ENCODE measurements around the gene FPGS. TPM values are rescaled to one million over a fixed set of nuclear protein-coding genes. Genes with fewer than 3 reads are reported as not detected.

The FPGS gene
- polyA plus RNA-seq, 2 of the 4 experiments (the other 2 are of a cell fraction), result 28.8 to 48.5 TPM

GRCh38 chr9:127801955-127802575, 617 bp upstream of the FPGS start:
- DNase-seq (ENCODE audit: low read depth in 1 of 2, low spot score in 1 of 2) (no peak), FAIRE-seq (no peak), ATAC-seq (peak; percentile 45 to 53; a peak in 5 of 6 replicates)
- POLR2A ChIA-PET, result interaction anchor here (0.6 to 0.9 kb wide), 3 partner anchors 9 to 16 kb away, joined by 3 to 6 read pairs (median 3); partner anchors contain the start of gene CDK9
- Histone ChIP-seq H3K4me1 (peaks cover 38% of the 10 kb centered on the region), H3K4me3 (peak overlapping the region; percentile 85), H3K9me3 (no peaks in the 10 kb centered on the region), H3K27ac (peak overlapping the region; percentile 93 to 96), H3K4me2 (peak overlapping the region; percentile 100)
- TF ChIP-seq ZFP36 (IDR thresholded peaks at IDR 0.05; ENCODE audit: borderline replicate concordance, partially characterized antibody) (no peak), POLR2A (IDR thresholded peaks at IDR 0.05; ENCODE audit: low read length) (no peak), HOXB5 (CRISPR knock-in tag; IDR thresholded peaks at IDR 0.05) (0 out of 2 replicates have a peak, but pooled peaks have one; percentile 22), POLR2AphosphoS2 (conservative IDR thresholded peaks at IDR 0.05; ENCODE audit: low read length) (no peak), CTCF (IDR thresholded peaks at IDR 0.05) (peak; percentile 20; the same call in 1 of the 3 replicates), MAZ (IDR thresholded peaks at IDR 0.05; ENCODE audit: borderline replicate concordance, low read depth, low read length) (no peak), HEYL (CRISPR knock-in tag; IDR thresholded peaks at IDR 0.05) (no peak), ZC3H11A (IDR thresholded peaks at IDR 0.05) (no peak), CBX8 (IDR thresholded peaks at IDR 0.05) (no peak), REST (IDR thresholded peaks at IDR 0.05) (no peak), PHF8 (IDR thresholded peaks at IDR 0.05; ENCODE audit: borderline replicate concordance, low read depth) (no peak), CEBPB (IDR thresholded peaks at IDR 0.05) (0 out of 4 replicates have a peak, but pooled peaks of 1 of the 2 experiments have one; percentile 33), FOXS1 (CRISPR knock-in tag; IDR thresholded peaks at IDR 0.05) (no peak)
- CTCF ChIA-PET, result interaction anchor here (0.9 to 8.5 kb wide), 7 partner anchors 9 to 120 kb away, joined by 3 to 63 read pairs (median 7); partner anchors contain the start of genes CDK9 and TOR2A
- WGBS (ENCODE audit: missing lambda C conversion rate), result 34% methylated on average over 10 of the region's 10 CpGs

- H3K4me1 ChIP-seq, result peaks cover 33% of the 10 kb centered on the region
- H3K9me3 ChIP-seq, result no peaks in the 10 kb centered on the region
- TF ChIP-seq HOXA7 (CRISPR knock-in tag; IDR thresholded peaks at IDR 0.05) (0 out of 2 replicates have a peak, but pooled peaks have one; percentile 46), ELK1 (IDR thresholded peaks at IDR 0.05; ENCODE audit: low read depth, low read length) (no peak), USF2 (IDR thresholded peaks at IDR 0.05) (no peak), HMGXB4 (CRISPR knock-in tag; IDR thresholded peaks at IDR 0.05; ENCODE audit: borderline replicate concordance) (no peak), RFX5 (IDR thresholded peaks at IDR 0.05) (no peak), MAFK (IDR thresholded peaks at IDR 0.05; ENCODE audit: partially characterized antibody) (no peak), FOSL2 (IDR thresholded peaks at IDR 0.05) (no peak), FOSL2 (CRISPR knock-in tag; IDR thresholded peaks at IDR 0.05) (no peak)
- peak overlapping the region; percentile 93 to 96 for H3K27ac ChIP-seq
- ChIA-PET CTCF (interaction anchor here (1.2 to 8.5 kb wide), 7 partner anchors 8 to 117 kb away, joined by 3 to 63 read pairs (median 16); partner anchors contain the start of genes CDK9 and TOR2A), POLR2A (interaction anchor here (0.6 to 1.0 kb wide), 6 partner anchors 8 to 66 kb away, joined by 3 to 5 read pairs (median 4); partner anchors contain the start of gene CDK9)
- ATAC-seq (peak; percentile 31 to 44), DNase-seq (ENCODE audit: low read depth in 1 of 2, low spot score in 1 of 2) (peak; percentile 63 to 64), FAIRE-seq (no peak)
- WGBS (ENCODE audit: missing lambda C conversion rate), result 36% methylated on average over 16 of the region's 18 CpGs
- H3K4me3 ChIP-seq, result peak overlapping the region; percentile 85
- H3K4me2 ChIP-seq, result peak overlapping the region; percentile 100
Measured at GRCh38 chr9:127803507-127804352, 1.0 kb downstream of the FPGS start.

All from A549 (cell line).